Trophoblast cell (in vitro differentiated cells and primary cell): ENCODE data around the gene OMP.

Experiments used
- DNase-seq, 2 donors: peaks; one replicate each; pipeline ENCODE4 v3.0.0-alpha.2; 2016
- H2AFZ ChIP-seq: 2 replicates; pipeline ENCODE4 v1.6.1; 2013; ENCODE audit warnings: low read length, moderate library complexity, mild to moderate bottlenecking; ENCODE audit not compliant: insufficient read depth, poor library complexity
- H2AK5ac ChIP-seq: 2 replicates; pipeline ENCODE4 v1.6.1; 2013; ENCODE audit warnings: mild to moderate bottlenecking, low read length
- H2BK120ac ChIP-seq: 2 replicates; pipeline ENCODE4 v1.6.1; 2013; ENCODE audit warnings: low read length, mild to moderate bottlenecking, moderate library complexity; ENCODE audit not compliant: insufficient read depth, poor library complexity
- H2BK12ac ChIP-seq: 2 replicates; pipeline ENCODE4 v1.6.1; 2013; ENCODE audit warnings: mild to moderate bottlenecking, low read length, moderate library complexity
- H2BK5ac ChIP-seq: 2 replicates; pipeline ENCODE4 v1.6.1; 2013; ENCODE audit warnings: low read length, low read depth, moderate library complexity, mild to moderate bottlenecking; ENCODE audit not compliant: poor library complexity
- H3K14ac ChIP-seq: 2 replicates; pipeline ENCODE4 v1.6.1; 2013; ENCODE audit warnings: mild to moderate bottlenecking, low read length
- H3K18ac ChIP-seq: 2 replicates; pipeline ENCODE4 v1.6.1; 2013; ENCODE audit warnings: mild to moderate bottlenecking, low read length
- H3K23ac ChIP-seq: 2 replicates; pipeline ENCODE4 v1.6.1; 2013; ENCODE audit warnings: low read length
- H3K27ac ChIP-seq: 2 replicates; pipeline ENCODE4 v1.5.1; 2013; ENCODE audit warnings: low read depth, mild to moderate bottlenecking, inconsistent platforms, low read length, moderate library complexity
- H3K27me3 ChIP-seq: 2 replicates; pipeline ENCODE4 v1.6.1; 2013; ENCODE audit warnings: inconsistent platforms, mild to moderate bottlenecking, low read length, moderate library complexity; ENCODE audit not compliant: insufficient read depth
- H3K36me3 ChIP-seq, 2 experiments: 1 replicate in 1 of 2; 2 replicates in 1 of 2; pipeline ENCODE4 v1.6.1; 2013; ENCODE audit warnings: low read length in 2 of 2, mild to moderate bottlenecking in 2 of 2, moderate library complexity in 1 of 2; ENCODE audit not compliant: insufficient read depth in 2 of 2, control insufficient read depth in 1 of 2
- H3K4ac ChIP-seq: 2 replicates; pipeline ENCODE4 v1.6.1; 2013; ENCODE audit warnings: low read depth, mild to moderate bottlenecking, low read length, moderate library complexity
- H3K4me1 ChIP-seq, 2 experiments: 1 replicate in 1 of 2; 2 replicates in 1 of 2; pipeline ENCODE4 v1.6.1; 2013; ENCODE audit warnings: low read length in 2 of 2, mild to moderate bottlenecking in 2 of 2, moderate library complexity in 1 of 2; ENCODE audit not compliant: insufficient read depth in 2 of 2, control insufficient read depth in 1 of 2
- H3K4me2 ChIP-seq: 2 replicates; pipeline ENCODE4 v1.6.1; 2013; ENCODE audit warnings: inconsistent platforms, mild to moderate bottlenecking, low read length, moderate library complexity
- H3K4me3 ChIP-seq: 2 replicates; pipeline ENCODE4 v1.5.1; 2013; ENCODE audit warnings: mild to moderate bottlenecking, low read depth, low read length, inconsistent platforms
- H3K79me1 ChIP-seq: one replicate; pipeline ENCODE4 v1.6.1; 2013; ENCODE audit warnings: low read length
- H3K79me2 ChIP-seq: 2 replicates; pipeline ENCODE4 v1.6.1; 2013; ENCODE audit warnings: low read length, mild to moderate bottlenecking; ENCODE audit not compliant: control insufficient read depth, insufficient read depth, poor library complexity
- H3K9ac ChIP-seq: 2 replicates; pipeline ENCODE4 v1.6.1; 2013; ENCODE audit warnings: mild to moderate bottlenecking, low read length
- H3K9me3 ChIP-seq: 2 replicates; pipeline ENCODE4 v1.6.1; 2013; ENCODE audit warnings: low read depth, mild to moderate bottlenecking, control low read depth, inconsistent platforms, low read length; ENCODE audit not compliant: insufficient read depth
- H4K12ac ChIP-seq: 2 replicates; pipeline ENCODE4 v1.6.1; 2013; ENCODE audit warnings: low read depth, mild to moderate bottlenecking, low read length, moderate library complexity
- H4K8ac ChIP-seq: 2 replicates; pipeline ENCODE4 v1.6.1; 2013; ENCODE audit warnings: low read depth, mild to moderate bottlenecking, low read length, moderate library complexity
- H4K91ac ChIP-seq: one replicate; pipeline ENCODE4 v1.6.1; 2013; ENCODE audit warnings: low read depth, mild to moderate bottlenecking, low read length, moderate library complexity
- WGBS: extraction: QIAGEN DNeasy Blood & Tissue Kit; methylation state at CpG from one replicate; pipeline ENCODE4 v1.1.7; 2013; ENCODE audit warnings: missing lambda C conversion rate; ENCODE audit not compliant: insufficient read length, insufficient coverage; ENCODE audit errors: extremely low coverage; 5-methylcytosine and 5-hydroxymethylcytosine counted together

Gene OMP

DNA sequence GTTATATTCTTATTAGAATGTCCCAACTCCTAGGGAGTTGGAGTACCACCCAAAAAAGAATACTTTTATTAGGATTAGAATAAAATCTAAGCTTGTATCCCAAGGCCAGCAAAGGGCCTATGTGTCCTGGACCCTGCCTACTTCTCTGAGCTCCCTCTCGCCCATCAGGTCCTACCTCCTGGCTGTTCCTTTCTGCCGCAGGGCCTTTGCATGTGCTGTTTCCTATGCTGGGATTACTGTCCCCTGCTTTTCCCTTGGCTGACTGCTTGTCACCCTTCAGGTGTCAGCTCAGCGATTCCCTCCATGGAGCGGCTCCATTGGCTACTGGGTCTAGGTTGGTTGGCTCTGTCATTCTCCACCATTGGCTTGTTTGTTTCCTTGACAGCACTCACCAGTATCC is 38.8 kb downstream of the OMP start:
- Histone ChIP-seq H3K9ac (no peak overlapping the region), H3K36me3 (no peaks in the 10 kb centered on the region), H3K27me3 (no peaks in the 10 kb centered on the region), H3K79me2 (no peaks in the 10 kb centered on the region), H3K4ac (no peak overlapping the region), H4K12ac (no peak overlapping the region), H3K4me1 (peaks cover 14 to 22% of the 10 kb centered on the region in 2 experiments), H3K9me3 (peaks cover 4% of the 10 kb centered on the region), H2AFZ (no peak overlapping the region), H2BK120ac (no peak overlapping the region), H2BK5ac (no peak overlapping the region), H2BK12ac (no peak overlapping the region), H3K4me3 (no peak overlapping the region), H2AK5ac (no peak overlapping the region), H3K79me1 (peaks cover 6% of the 10 kb centered on the region), H3K14ac (no peak overlapping the region), H4K91ac (peak overlapping the region; percentile 30), H3K18ac (no peak overlapping the region), H4K8ac (no peak overlapping the region), H3K23ac (no peak overlapping the region), H3K27ac (no peak overlapping the region), H3K4me2 (no peak overlapping the region)
- no peak for DNase-seq
- no CpG with 5 or more reads among the region's 4 CpGs for WGBS

- H4K8ac ChIP-seq = no peak overlapping the region
- H2AK5ac ChIP-seq = peak overlapping the region; percentile 4
- H3K23ac ChIP-seq = no peak overlapping the region
- no CpG with 5 or more reads among the region's 11 CpGs for WGBS
- H3K9me3 ChIP-seq = peaks cover 4% of the 10 kb centered on the region
- no peaks in the 10 kb centered on the region for H3K36me3 ChIP-seq
- no peak overlapping the region for H3K4ac ChIP-seq
- no peak overlapping the region for H2BK5ac ChIP-seq
- no peaks in the 10 kb centered on the region for H3K79me2 ChIP-seq
- H2BK120ac ChIP-seq = no peak overlapping the region
- H3K4me3 ChIP-seq = no peak overlapping the region
- H3K4me1 ChIP-seq = peaks cover 14 to 22% of the 10 kb centered on the region in 2 experiments
- peak in 1 of 2 donors; percentile 71 for DNase-seq
- peak overlapping the region; percentile 36 for H4K91ac ChIP-seq
- H3K9ac ChIP-seq = no peak overlapping the region
- H2BK12ac ChIP-seq = peak overlapping the region; percentile 2
- peaks cover 6% of the 10 kb centered on the region for H3K79me1 ChIP-seq
- H3K27ac ChIP-seq = no peak overlapping the region
- H3K18ac ChIP-seq = no peak overlapping the region
- H3K14ac ChIP-seq = no peak overlapping the region
- no peaks in the 10 kb centered on the region for H3K27me3 ChIP-seq
- no peak overlapping the region for H4K12ac ChIP-seq
- H2AFZ ChIP-seq = no peak overlapping the region
- no peak overlapping the region for H3K4me2 ChIP-seq
Measured at GRCh38 chr11:77142091-77142975, 39.7 kb downstream of the OMP start.

- H3K9ac ChIP-seq = peak overlapping the region; percentile 18
- H3K18ac ChIP-seq = no peak overlapping the region
- H3K9me3 ChIP-seq = peaks cover 4% of the 10 kb centered on the region
- peaks cover 4% of the 10 kb centered on the region for H3K27me3 ChIP-seq
- peaks cover 14 to 29% of the 10 kb centered on the region in 2 experiments for H3K4me1 ChIP-seq
- H3K79me1 ChIP-seq = peaks cover 6% of the 10 kb centered on the region
- DNase-seq = no peak
- H3K14ac ChIP-seq = no peak overlapping the region
- H3K27ac ChIP-seq = no peak overlapping the region
- no peak overlapping the region for H4K8ac ChIP-seq
- no peak overlapping the region for H3K4ac ChIP-seq
- H3K36me3 ChIP-seq = no peaks in the 10 kb centered on the region
- H3K79me2 ChIP-seq = no peaks in the 10 kb centered on the region
- no peak overlapping the region for H2BK5ac ChIP-seq
- WGBS = no CpG with 5 or more reads among the region's 8 CpGs
- no peak overlapping the region for H2AFZ ChIP-seq
- no peak overlapping the region for H4K12ac ChIP-seq
- H4K91ac ChIP-seq = no peak overlapping the region
- H3K23ac ChIP-seq = no peak overlapping the region
- H2BK12ac ChIP-seq = no peak overlapping the region
- H3K4me3 ChIP-seq = no peak overlapping the region
- no peak overlapping the region for H3K4me2 ChIP-seq
- H2BK120ac ChIP-seq = no peak overlapping the region
- no peak overlapping the region for H2AK5ac ChIP-seq
Measured at GRCh38 chr11:77143405-77144020, 40.9 kb downstream of the OMP start.

DNA sequence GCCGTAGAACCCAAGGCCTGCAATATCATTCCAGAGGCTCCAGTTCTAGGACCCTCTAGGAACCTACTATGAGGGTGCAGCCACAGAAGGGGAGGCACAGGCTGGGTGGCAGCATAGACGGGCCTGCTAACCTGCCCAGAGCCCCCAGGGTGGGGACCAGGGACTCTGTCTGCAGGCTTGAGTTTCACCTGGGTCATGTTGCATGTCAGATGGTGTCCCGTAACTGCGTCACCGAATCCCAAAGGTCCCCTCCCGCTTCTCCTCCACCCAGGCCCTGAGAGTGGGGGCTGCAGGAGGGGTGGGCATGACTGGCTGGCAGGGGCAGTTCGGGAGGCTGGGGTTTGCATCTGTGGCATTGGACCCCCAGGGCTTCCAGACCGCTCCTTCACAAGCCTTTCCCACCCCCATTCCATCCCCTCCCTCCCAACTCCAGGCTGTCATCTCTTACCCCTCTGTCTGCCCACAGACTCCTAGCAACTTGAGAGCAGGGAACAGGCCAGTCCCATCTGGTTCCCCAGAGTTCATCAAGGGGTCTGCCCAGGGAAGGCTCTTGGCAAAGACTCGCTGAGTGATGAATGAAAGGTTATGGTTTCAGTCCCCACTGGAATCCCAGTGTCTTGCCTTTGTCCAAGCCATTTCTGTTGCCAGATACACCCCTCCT is 41.7 kb downstream of the OMP start:
- Histone ChIP-seq H3K9me3 (peaks cover 4% of the 10 kb centered on the region), H2BK12ac (no peak overlapping the region), H3K18ac (no peak overlapping the region), H4K8ac (no peak overlapping the region), H3K9ac (no peak overlapping the region), H3K4me1 (peaks cover 14 to 29% of the 10 kb centered on the region in 2 experiments), H3K79me2 (no peaks in the 10 kb centered on the region), H4K12ac (no peak overlapping the region), H3K4ac (no peak overlapping the region), H3K79me1 (peaks cover 6% of the 10 kb centered on the region), H2AK5ac (no peak overlapping the region), H3K4me2 (no peak overlapping the region), H2AFZ (no peak overlapping the region), H2BK120ac (no peak overlapping the region), H2BK5ac (no peak overlapping the region), H3K4me3 (no peak overlapping the region), H3K27ac (no peak overlapping the region), H3K14ac (no peak overlapping the region), H4K91ac (no peak overlapping the region), H3K27me3 (peaks cover 4% of the 10 kb centered on the region), H3K36me3 (no peaks in the 10 kb centered on the region), H3K23ac (no peak overlapping the region)
- DNase-seq = no peak
- WGBS = no CpG with 5 or more reads among the region's 9 CpGs
